GM12892 (cell line): ENCODE results near the gene C1orf159.
"Not testable (repeated sequence)": the region's sequence is repeated elsewhere in the genome, so short reads cannot be mapped to it uniquely, and the experiment has no call there.

Experiments used
- DNase-seq: peaks from one replicate; pipeline ENCODE4 v3.0.0; 2011; ENCODE audit not compliant: insufficient read length
- FAIRE-seq: peaks from 2 replicates; lab custom pipeline; 2011; peaks lifted over from hg19 to GRCh38; lab: Jason Lieb, UNC
- POLR2A ChIP-seq: IDR thresholded peaks from 2 replicates; pipeline ENCODE4 v1.6.1; 2011; ENCODE audit warnings: low read depth, low read length, control low read depth
- POLR2AphosphoS5 ChIP-seq: IDR thresholded peaks from 2 replicates; pipeline ENCODE4 v1.6.1; 2011; ENCODE audit warnings: low read depth, low read length, control low read depth
- TAF1 ChIP-seq: IDR thresholded peaks from 2 replicates; pipeline ENCODE4 v1.6.1; 2011; ENCODE audit warnings: low read depth, mild to moderate bottlenecking, control low read depth, low read length, borderline replicate concordance

C1orf159 gene

DNA sequence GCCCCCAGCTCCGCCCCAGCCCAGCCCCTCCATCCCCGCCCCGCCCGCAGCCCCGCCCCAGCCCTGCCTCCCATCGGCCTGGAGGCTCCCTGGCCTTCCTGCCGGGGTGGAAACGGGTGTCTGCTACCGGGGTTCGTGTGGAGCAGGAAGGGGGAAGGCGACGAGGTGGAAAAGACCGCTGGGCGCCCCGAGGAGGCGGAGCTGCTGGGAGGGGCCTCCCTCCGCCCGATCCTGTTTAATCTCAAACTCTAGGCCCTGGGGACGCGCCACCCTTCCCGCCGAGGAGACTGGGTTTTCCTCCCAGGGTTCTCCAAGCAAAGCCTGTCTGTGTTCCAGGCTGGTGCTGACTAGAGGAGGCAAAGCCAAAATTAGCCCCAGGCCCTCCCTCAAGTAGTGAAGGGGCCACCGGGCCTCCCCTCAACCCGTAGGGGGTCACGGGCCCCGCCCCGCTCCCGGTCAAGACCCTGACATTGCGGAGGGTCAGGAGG lies 41.6 kb upstream of the C1orf159 start:
- DNase-seq (peak; percentile 95), FAIRE-seq (peak; percentile 74)
- TF ChIP-seq POLR2A, result no peak
- peak; percentile 19; the same call in 1 of the 2 replicates for TF ChIP-seq POLR2AphosphoS5

DNA sequence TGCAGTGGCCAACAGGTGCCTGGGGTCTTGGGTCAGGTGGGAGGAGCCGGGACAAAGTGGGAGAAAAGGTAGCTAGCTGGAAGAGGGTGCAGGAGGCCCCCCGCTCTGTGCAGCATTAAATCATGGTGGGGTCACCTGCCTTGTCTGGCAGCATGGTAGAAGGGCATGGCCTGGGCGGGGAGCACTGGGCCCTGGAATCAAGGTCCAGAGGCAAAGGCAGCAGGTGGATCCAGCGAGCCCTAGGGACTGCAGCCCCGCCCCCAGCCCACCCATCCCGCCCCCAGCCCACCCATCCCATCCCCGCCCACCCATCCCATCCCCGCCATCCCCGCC lies 41.1 kb upstream of the C1orf159 start:
- no peak for TF ChIP-seq POLR2A
- no peak for TF ChIP-seq TAF1
- no peak for TF ChIP-seq POLR2AphosphoS5
- no peak for DNase-seq
- no peak for FAIRE-seq

DNA sequence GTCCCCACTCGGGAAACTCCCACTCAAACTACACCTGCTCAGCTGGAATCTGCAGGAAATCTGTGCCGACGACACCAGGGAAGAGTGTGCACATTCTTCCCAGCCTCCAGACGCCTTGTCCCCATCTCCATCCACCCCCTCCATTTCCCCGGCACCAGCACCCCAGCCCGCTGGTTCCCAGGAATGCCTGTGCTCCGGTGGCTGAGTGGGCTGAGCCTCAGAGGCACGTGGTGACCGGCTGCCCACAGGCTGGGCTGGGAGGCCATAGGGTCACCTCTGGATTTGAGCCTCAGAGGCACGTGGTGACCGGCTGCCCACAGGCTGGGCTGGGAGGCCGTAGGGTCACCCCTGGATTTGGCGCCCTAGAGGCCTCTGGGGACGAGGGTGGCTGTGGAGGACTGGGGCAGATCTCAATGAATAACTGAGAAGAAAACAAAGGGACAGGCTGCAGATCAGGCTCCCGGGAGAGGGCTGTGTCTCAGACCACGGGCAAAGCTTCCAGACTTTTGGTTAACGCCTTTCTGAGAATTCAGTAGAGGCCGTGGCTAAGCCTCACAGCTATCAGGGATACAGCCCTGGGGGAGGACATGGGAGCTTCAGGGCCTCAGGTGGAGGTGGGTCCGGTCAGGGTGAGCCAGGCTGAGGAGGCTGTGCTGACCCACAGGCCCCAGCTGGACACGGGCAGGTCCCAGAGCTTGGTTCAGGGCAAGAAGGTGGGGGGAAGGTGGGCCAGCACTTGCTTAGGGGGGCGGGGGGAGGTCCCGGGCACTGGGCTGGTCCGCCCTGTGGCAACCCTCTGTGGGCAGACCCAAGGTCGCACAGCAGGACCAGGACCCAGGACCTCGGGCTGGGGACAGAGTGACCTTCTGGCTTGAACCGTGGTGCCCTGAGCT lies 40.5 kb upstream of the C1orf159 start:
- TF ChIP-seq POLR2AphosphoS5, result no peak
- TF ChIP-seq TAF1, result no peak
- TF ChIP-seq POLR2A, result no peak
- FAIRE-seq, result no peak
- no peak for DNase-seq

DNA sequence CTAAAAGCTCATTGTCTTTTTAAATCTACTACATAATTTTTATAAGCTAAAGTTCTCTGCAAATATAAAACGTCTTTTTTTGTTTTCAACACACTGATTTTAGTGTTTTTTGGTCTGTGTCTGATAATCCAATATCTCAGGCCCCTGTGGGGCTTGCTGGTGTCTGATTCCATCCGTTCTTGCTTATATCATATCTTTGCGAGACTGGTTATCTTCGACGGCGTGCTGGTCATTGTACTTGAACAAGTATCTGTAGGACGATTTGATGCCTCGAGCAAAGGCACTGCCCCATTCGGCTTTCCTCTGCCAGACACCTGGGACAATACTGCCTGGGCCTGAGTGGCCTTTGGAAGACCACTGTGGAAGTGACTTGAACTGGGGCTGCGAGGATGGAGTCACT lies 39.4 kb upstream of the C1orf159 start:
- DNase-seq (no peak), FAIRE-seq (no peak)
- TF ChIP-seq POLR2AphosphoS5, result no peak
- no peak for TF ChIP-seq POLR2A
- no peak for TF ChIP-seq TAF1

DNA sequence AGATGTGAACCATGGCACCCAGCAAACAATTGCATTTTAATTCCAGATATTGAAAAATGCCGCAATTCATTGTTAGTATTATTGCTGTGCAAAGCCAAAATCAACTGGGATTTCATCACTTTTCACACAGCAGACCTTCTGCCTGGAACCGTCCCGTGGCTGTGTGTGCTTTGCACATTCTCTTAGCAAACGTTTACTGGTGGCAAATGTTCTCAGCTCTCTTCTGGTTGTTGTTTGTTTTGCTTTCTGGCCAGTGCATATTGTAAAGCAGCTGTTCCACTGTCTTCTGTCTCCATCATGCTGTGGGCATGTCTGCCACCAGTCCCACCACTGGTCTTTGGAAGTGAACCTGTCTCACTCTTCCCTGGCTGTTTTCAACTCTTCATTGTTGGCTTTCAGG lies 38.0 kb upstream of the C1orf159 start:
- FAIRE-seq (no peak), DNase-seq (no peak)
- TF ChIP-seq POLR2AphosphoS5 (no peak), TAF1 (no peak), POLR2A (no peak)

DNA sequence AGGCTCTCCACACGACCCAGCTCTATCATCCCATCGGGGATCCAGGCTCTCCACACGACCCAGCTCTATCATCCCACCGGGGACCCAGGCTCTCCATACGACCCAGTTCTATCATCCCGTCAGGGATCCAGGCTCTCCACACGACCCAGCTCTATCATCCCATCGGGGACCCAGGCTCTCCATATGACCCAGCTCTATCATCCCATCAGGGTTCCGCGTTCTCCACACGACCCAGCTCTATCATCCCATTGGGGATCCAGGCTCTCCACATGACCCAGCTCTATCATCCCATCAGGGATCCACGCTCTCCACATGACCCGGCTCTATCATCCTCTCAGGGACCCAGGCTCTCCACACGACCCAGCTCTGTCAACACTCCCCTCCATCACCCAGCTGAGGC lies 37.3 kb upstream of the C1orf159 start:
- FAIRE-seq, result not testable (repeated sequence)

DNA sequence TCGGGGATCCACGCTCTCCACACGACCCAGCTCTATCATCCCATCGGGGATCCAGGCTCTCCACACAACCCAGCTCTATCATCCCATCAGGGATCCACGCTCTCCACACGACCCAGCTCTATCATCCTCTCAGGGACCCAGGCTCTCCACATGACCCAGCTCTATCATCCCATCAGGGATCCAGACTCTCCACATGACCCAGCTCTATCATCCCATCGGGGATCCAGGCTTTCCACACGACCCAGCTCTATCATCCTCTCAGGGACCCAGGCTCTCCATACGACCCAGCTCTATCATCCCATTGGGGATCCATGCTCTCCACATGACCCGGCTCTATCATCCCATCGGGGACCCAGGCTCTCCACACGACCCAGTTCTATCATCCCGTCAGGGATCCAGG lies 36.5 kb upstream of the C1orf159 start:
- DNase-seq, FAIRE-seq: not testable (repeated sequence)

More for the DNA sequence above, 37.3 kb upstream of the C1orf159 start:
- DNase-seq, result not testable (repeated sequence)

DNA sequence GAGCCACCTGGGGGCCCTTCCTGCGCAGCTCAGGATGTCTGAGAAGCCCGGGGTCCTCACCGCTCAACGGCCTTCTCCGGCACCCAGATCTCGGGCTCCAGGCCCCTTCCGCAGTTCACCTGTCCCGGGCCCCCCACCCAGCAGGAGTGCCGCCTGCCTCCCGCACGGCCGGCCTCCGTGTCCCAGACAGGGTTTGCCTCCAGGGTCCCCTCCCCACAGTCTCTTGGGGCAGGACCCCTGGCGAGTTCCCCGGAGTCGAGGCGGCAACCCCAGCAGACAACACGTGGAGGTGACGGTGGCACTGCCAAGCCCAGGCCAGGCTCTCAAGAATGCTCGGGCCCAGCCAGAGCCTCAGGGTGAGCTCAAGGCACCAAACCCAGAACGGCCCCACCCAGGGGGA lies 35.4 kb upstream of the C1orf159 start:
- no peak for DNase-seq
- no peak for TF ChIP-seq TAF1
- TF ChIP-seq POLR2A, result no peak
- no peak for TF ChIP-seq POLR2AphosphoS5
- FAIRE-seq, result no peak

DNA sequence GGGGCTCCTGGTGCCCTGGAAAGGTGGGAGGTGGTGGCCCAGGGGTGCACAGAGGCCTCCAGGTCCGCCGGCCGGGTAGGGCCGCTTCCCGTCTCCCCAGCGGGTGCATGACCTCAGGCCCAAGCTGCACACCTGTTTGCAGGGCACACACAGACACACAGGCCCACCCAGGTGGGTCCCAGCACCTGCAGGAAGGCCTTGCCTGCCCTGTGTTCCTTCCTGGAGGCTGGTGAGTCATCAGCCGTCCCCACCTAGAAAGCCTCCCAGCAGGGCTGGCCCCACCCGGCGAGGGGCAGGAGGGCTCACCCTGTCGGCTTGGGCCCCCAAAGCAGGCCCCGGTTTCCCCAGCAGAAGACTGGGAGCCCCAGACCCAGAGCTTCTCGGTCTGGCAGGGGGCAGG lies 34.2 kb upstream of the C1orf159 start:
- TF ChIP-seq POLR2AphosphoS5 (no peak), TAF1 (no peak), POLR2A (no peak)
- FAIRE-seq (no peak), DNase-seq (no peak)

DNA sequence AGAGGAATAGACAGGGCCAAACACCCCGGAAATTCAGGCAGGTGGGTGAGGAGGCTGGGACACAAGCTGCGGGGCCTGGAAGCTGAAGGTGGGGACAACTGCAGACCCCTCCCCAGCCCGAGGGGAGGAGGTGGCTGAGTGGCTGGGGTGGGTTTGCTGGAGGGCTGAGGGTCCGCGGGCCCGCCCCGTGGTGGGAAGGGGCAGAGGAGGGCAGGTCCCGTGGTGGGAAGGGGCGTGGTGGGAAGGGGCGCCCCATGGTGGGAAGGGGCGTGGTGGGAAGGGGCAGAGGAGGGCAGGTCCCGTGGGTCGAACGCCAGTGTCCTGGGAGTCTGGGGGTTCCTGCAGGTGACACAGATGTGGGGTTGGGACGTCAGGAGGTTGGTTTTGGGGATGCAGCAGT lies 33.5 kb upstream of the C1orf159 start:
- no peak for TF ChIP-seq TAF1
- TF ChIP-seq POLR2A, result no peak
- TF ChIP-seq POLR2AphosphoS5, result no peak
- DNase-seq (no peak), FAIRE-seq (no peak)

DNA sequence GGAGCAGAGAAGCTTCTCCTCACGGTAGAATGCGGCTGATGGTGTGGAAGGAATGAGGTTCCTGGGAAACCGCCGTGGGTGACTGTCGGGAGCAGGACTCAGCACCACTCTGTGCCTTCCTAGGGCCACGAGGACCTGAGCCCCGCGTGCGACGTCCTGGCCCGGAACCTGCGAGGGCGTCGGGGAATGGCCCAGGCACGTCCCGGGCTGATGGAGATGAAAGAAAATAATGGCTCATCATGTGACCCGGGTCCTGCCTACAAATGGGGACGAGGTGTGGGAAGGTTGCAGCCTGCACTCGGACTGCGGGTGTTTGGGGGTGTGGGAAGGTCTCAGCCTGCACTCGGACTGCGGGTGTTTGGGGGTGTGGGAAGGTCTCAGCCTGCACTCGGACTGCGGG lies 32.7 kb upstream of the C1orf159 start:
- FAIRE-seq (no peak), DNase-seq (no peak)
- TF ChIP-seq TAF1 (no peak), POLR2AphosphoS5 (no peak), POLR2A (no peak)

DNA sequence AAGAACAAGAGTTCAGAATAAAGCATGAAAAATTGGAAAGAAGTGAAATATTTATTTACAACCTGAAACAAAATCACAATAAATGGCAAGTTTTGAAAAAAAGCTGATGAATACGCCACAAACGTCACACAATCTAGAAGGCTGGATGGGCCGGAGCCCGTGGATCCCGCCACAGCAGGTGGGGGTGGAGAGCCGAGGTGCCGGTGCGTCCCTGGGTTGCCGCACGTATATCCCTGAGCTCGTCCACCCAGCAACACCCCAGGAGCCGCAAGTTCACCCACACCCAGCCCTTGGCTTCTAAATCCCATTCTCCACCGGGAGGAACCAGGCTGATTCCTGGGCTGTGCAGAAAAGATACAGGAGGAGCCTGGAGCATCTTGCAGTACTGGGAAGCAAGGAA lies 32.2 kb upstream of the C1orf159 start:
- FAIRE-seq, result no peak
- TF ChIP-seq POLR2AphosphoS5 (no peak), TAF1 (no peak), POLR2A (no peak)
- no peak for DNase-seq
